GM19463 (cell line): ENCODE measurements around the gene CD300LB.
A peak's percentile ranks its signal among the peaks of the same experiment; 100 is the strongest.

Experiments
- ATAC-seq: cut with Tn5 transposase; IDR thresholded peaks from one replicate; pipeline ENCODE4 v1.9.1; 2021; ENCODE audit warnings: mild to moderate bottlenecking, moderate library complexity; ENCODE audit not compliant: unreplicated experiment

CD300LB gene

GRCh38 chr17:74550602-74551001 is 19.3 kb upstream of the CD300LB start:
- no peak for ATAC-seq

- no peak for ATAC-seq
These were observed 18.1 kb upstream of the CD300LB start for GRCh38 chr17:74549343-74549742.

- no peak for ATAC-seq
These were observed 16.5 kb upstream of the CD300LB start for GRCh38 chr17:74547736-74548135.

DNA sequence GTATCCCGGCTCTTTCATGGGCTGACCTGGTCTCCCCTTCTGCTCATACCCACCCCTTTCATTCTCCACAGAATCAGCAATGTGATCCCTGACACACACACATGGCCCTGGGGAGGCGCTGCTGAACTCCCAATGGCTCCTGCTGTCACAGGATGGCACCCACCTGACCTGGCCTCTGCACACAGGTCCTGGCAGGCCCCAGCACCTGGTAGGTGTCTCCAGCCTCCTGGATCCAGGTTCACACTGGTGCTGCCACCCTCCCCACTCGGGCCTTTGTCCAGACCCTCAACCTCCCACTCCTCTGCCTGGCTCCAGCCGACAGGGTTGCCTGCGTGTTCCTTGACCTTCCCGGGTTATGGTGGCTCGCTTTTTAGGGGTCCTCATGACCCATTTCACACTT is 16.0 kb upstream of the CD300LB start:
- no peak for ATAC-seq

DNA sequence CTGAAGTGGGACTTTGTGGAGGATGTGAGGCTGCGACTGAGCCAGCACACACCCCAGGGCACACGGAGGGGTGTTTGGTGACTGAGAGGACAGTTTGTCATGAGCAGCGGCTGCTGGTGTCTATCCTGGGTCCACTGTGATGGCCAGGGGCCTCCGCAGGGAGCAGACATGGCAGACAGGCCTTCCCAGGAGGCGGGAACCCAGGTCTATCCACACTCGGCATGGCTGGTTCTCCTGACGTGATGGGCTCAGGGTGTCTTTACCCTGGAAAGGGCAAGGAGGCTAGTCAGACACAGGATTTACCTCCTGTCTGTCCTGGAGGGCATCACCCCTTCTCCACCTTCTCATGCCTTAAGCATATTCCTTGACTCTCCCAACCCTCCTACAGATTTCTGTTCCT is 15.3 kb upstream of the CD300LB start:
- ATAC-seq, result no peak

- ATAC-seq, result no peak
These were observed 14.6 kb upstream of the CD300LB start, which contains the start of gene CD300C for GRCh38 chr17:74545843-74546230. TSS of gene CD300C (minus strand) at chr17:74546115. CDS start at chr17:74545782, 333 bp downstream.

DNA sequence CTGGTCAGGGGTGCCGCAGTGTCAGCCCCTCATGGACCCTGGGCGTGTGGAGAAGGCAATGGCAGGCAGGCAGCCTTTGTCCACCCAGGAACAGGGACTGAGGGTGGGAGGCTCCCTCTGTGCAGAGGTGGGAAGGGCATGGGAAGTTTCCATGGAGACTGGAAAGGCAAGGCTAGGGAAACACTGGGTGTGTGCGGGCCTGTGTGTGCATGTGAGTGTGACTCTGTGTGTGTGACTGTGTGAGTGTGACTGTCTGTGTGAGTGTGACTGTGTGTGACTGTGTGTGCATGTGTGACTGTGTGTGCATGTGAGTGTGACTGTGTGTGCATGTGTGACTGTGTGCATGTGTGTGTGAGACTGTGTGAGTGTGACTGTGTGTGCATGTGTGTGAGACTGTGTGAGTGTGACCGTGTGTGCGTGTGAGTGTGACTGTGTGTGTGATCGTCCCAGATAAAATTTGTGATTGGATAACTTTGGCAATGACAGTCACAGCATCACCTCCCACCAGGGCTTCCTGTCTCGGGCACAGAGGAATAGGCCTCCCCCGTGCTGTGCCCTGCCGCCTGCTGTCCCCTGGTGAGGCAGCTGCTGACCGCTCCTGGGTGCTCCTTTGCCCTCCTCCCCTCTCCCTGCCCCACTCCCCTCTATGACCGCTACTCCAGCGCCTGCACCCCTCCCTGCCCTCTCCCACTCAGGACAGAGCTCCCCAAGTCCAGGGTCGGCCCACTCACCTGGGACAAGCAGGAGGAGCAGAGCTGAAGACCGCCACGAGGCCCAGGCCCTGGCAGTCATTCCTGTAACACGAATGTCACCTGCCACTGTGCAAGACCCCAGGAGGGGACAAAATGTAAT is 13.9 kb upstream of the CD300LB start:
- no peak for ATAC-seq

DNA sequence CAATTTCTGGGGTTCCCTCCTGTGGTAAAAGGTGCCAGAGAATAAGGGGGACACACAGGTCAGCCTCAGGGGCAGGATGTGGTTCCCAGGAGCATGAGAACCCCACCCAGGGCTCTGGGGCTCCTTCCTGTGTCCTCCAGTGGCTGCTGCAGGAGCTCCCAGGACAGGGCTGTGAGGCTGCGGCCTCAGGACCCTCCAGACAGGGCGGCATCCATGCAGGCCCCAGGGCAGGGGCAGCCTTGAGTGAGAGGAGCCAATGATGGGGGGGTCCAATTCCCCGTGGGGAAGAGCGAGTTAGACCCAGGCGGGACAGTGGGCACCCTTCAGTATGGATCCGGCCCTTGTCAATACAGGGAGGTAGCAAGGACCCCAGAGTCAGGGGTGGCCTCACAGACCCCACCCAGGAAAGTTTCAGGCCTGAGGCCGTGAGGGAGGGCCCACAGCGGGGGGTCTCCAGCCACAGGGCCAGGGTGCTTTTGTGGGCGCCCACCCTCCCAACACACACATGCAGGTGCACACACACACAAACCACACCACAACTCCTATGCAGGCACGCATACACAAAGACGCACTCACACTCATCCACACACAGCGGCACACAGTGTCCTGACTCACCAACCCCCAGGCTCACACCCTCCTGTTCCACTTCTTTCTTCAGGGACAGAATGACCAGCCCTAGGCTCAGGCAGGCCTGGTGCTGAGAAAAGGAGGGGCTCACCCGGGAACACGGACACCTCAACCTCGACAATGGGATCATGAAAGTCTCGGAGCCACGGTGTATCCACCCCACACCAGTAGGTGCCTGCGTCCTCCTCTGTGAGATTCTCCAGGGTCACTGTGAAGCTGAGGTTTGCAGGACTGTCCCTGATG is 12.9 kb upstream of the CD300LB start:
- ATAC-seq, result no peak

DNA sequence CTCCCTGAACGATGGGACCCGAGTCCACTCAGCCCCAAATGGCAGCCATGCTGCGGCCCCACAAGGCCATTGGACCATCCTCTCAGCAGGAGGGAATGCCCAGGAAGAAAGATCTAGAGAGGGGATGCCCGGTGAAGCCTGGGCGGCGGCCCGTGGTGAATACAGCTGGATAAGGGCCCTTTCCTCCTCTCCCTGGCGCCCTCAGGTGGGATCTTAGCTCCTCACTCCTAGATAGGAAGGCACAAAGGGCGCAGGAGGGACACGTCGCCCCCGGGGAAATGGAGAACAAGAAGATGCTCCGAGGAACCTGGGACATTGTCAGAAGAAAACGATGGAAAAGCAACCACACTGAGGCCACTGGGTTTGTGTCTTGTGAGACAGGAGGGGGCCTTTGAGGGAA is 12.1 kb upstream of the CD300LB start:
- ATAC-seq, result no peak

- no peak for ATAC-seq
These were observed 11.6 kb upstream of the CD300LB start for GRCh38 chr17:74542727-74543383.

- no peak for ATAC-seq
These were observed 10.9 kb upstream of the CD300LB start for GRCh38 chr17:74542166-74542565.

DNA sequence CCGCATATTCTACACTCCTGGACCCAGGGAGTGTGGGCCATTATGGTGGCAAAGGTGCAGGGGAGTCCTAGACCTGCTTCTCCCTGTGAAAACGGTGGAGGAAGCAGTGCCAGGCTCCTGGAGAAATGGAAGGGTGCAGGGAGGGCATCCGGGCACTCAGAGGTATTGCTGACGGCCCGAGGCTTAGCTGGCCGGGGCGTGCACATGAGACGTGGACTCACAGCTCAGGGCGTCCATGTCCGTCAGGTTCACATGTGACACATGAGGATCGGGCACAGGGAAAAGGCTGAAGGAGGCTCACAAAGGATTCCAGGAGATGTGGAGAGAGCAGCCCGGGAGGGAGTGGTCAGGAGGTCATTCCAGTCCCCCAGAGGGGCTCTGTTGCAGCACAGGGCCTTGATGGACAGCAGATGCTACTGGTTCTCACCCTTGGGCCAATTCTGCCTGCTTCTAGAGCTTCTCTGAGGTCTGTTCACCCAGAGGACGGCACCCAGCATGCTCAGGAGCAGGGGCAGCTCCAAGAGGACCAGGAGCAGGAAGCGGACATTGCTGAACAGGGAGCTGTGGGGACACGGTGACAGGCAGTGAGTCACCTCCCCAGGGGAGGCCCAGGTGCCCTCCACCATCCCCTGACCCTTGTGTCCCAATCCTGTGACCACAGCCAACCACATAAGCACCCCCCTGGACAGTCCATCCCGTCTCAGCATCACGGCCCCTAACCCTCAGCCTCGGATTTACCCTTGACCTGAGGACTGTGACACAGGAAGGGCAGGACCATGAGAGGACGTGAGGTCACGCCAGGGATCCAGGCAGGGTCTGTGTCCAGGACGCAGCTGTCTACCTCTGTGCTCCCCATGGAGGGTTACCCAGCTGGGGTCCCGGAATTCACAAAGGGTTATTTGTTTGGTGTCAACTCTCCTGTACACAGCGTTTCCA is 10.2 kb upstream of the CD300LB start:
- ATAC-seq, result no peak

DNA sequence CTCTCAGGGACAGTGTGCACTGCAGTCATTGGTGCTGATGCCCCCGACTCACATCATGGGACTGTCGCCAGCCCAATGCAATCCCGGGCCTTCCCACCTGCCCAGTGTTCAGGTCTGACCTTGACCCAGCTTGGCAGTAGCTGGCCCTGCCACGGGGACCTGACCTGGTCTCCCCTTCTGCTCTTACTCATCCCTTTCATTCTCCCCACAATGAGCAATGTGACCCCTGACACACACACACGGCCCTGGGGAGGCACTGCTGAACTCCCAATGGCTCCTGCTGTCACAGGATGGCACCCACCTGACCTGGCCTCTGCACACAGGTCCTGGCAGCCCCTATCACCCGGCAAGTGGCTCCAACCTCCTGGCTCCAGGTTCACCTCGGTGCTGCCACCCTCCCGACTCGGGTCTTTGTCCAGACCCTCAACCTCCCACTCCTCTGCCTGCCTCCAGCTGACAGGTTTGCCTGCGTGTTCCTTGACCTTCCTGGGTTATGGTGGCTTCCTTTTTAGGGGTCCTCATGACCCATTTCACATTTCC is 8.1 kb upstream of the CD300LB start:
- no peak for ATAC-seq

GRCh38 chr17:74536890-74537289 is 5.6 kb upstream of the CD300LB start:
- ATAC-seq, result no peak

GRCh38 chr17:74532115-74532514 is 840 bp upstream of the CD300LB start:
- no peak for ATAC-seq

DNA sequence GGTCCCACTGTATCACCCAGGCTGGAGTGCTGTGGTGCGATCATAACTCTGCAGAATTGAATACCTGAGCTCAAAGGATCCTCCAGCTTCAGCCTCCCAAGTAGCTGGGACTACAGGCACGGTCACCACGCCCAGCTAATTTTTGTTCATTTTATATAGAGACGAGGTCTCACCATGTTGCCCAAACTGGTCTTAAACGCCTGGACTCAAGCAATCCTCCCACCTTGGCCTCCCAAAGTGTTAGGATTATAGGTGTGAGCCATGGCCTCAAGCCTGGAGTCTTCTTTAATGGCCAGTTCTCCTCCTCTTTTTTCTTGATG is 484 bp downstream of the CD300LB start:
- no peak for ATAC-seq

DNA sequence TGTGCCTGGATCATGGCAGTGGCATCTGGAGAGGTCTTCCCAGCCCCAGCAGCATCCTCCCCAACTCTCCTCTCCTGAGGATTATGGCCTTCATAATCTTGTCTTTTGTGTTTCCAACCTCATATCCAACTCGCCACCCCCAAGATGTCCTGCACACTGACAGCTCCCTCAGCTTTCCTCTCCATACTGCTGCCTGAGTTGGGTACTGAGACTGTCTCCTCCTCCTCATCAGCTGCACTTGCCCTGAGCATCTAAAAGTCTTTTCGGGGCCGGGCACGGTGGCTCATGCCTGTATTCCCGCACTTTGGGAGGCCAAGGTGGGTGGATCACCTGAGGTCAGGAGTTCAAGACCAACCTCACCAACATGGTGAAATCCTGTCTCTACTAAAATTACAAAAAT is 2.0 kb downstream of the CD300LB start:
- no peak for ATAC-seq

DNA sequence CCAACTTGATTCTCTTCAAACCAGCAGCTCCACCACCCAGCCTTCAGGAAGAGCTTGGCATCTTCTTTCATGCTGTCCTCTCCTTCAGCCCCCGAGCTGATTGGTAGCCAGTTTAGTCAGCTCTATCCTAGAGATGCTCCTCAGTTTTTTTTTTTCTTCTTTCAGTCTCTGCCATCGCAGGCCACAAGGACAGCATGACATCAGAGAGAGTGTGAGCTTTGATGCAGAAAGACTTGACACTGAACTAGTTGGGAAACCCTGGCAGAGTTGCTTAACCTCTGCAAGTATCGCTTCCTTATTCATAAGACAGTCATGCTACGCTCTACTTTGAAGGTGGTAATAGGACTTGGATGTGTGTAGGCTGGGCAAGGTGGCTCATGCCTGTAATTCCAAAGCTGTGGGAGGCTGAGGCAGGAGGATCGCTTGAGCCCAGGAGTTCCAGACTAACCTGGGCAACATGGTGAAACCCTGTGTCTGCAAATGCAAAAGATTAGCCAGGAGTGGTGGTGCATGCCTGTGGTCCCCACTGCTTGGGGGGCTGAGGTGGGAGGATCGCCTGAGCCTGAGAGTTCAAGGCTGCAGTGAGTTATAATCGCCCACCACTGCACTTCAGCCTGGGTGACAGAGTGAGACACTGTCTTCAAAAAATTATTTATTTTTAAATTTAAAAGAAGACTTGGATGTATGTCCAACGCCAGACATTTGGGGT is 2.6 kb downstream of the CD300LB start:
- peak; percentile 84 for ATAC-seq

GRCh38 chr17:74527756-74528155 is 3.5 kb downstream of the CD300LB start:
- ATAC-seq, result no peak

- no peak for ATAC-seq
These were observed 4.2 kb downstream of the CD300LB start for GRCh38 chr17:74527081-74527480.
